GM12865 (cell line): ENCODE data around the gene PDILT.
A peak's percentile ranks its signal among the peaks of the same experiment; 100 is the strongest.

ENCODE experiments used
- DNase-seq: peaks from one replicate; pipeline ENCODE4 v3.0.0; 2010; ENCODE audit warnings: low read depth
- H3K4me3 ChIP-seq: 2 replicates; pipeline ENCODE4 v1.5.1; 2011; ENCODE audit warnings: mild to moderate bottlenecking, low read depth, low read length, control low read depth
- CTCF ChIP-seq: IDR thresholded peaks from 2 replicates; pipeline ENCODE4 v1.5.1; 2011; ENCODE audit warnings: low read length, control low read depth, low read depth, inconsistent platforms; ENCODE audit not compliant: insufficient read depth; ENCODE audit errors: missing control alignments

The PDILT gene

DNA sequence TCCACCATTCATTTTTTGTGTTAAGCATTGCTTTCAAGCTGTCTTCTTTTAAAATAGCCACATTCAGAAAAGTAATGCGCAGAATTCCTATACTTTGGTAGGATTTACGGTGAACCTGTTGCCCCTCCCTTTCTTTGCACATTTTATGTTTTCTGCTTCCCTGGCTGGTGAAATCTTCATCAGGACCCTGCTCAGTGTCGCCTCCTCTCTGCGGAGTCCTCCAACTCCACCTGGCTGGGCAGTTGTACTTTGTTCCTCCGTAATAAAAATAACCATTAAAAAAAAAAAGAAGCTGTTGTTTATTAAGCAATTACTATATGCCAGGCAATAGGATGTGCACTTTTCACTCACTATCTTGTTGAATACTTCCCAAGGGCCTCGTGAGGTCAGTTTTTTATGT, 54.9 kb downstream of the PDILT start:
- no peak for TF ChIP-seq CTCF
- no peak for DNase-seq

GRCh38 chr16:20348365-20349185, 56.0 kb downstream of the PDILT start:
- no peak for TF ChIP-seq CTCF
- DNase-seq = no peak
- H3K4me3 ChIP-seq = no peak overlapping the region

More for the DNA sequence above, 54.9 kb downstream of the PDILT start:
- no peak overlapping the region for H3K4me3 ChIP-seq

GRCh38 chr16:20347666-20348364, 56.7 kb downstream of the PDILT start:
- no peak overlapping the region for H3K4me3 ChIP-seq
- DNase-seq = no peak
- no peak for TF ChIP-seq CTCF

GRCh38 chr16:20344611-20345010, 59.9 kb downstream of the PDILT start:
- H3K4me3 ChIP-seq = no peak overlapping the region
- DNase-seq = peak; percentile 26
- no peak for TF ChIP-seq CTCF

DNA sequence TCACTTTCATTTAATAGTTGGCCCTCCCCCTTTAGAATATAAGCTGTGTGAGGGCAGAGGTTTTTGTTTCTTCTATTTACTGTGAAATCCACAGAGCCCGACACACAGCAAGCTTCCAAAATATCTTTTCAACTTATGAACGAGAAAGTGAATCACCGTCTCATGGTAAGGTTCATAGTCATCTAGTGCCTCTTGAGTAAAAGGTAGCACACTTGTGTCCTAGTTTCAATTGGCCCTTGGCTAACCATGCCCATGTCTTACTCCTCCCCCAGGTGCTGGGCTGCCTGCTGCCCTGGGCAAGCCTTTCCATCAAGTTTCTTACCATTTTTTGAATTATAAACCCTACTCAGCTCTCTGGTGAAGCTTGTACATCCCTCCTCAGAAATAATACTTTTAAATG, 64.8 kb downstream of the PDILT start:
- DNase-seq = peak; percentile 5
- no peak overlapping the region for H3K4me3 ChIP-seq
- no peak for TF ChIP-seq CTCF

DNA sequence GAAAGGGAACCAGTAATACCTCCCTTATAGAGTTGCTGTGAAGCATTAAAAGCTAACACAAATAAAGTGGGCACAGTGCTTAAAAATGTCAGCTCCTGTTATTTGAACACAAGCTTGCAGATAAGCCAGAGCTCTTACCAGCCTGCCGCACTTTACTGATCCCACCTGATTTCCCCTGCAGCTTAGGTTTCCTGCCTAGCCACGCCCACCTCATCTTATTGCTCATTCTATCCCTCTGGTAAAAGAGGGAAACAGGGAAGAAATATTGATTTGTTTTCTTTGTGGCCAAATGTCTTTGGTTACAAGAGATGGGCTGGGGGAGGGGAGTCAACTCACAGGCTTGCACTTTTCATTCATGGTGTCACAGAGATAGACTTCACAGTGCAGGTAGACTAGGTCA, 67.6 kb downstream of the PDILT start:
- no peak overlapping the region for H3K4me3 ChIP-seq
- DNase-seq = no peak
- no peak for TF ChIP-seq CTCF
